ENCODE results near the gene PHAX.
"Not testable (repeated sequence)": the region's sequence is repeated elsewhere in the genome, so short reads cannot be mapped to it uniquely, and the experiment has no call there.

The PHAX gene

DNA sequence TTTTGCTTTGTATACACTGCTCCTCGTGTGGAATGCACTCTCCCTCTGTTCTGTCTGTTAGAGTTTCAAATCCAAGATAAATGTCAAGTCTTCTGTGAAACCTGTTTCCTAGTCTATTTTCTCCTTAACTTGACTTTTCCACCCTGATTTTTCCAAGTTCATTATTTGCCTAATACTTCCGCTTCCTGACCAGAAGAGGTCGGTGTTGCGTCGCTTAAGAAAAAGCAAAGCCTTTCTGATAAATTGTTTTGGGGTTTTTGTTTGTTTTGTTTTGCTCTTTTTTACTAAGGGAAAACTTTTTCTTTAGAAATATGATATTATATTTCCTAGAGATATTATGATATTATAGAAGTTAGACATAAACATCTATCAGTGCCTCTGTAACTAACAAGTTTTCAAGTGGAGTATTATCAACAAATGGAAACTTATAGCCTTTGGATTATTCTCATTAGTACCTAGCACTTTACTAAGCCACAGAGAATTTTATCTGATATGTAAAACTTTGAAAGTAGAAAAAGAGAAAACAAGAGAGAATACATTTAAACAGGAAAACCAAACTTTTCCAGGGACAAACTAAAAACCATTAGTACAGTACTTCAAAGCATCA lies 55.8 kb downstream of the PHAX start:
- no peak for DNase-seq (ENCODE audit: low read depth in 2 of 2)

DNA sequence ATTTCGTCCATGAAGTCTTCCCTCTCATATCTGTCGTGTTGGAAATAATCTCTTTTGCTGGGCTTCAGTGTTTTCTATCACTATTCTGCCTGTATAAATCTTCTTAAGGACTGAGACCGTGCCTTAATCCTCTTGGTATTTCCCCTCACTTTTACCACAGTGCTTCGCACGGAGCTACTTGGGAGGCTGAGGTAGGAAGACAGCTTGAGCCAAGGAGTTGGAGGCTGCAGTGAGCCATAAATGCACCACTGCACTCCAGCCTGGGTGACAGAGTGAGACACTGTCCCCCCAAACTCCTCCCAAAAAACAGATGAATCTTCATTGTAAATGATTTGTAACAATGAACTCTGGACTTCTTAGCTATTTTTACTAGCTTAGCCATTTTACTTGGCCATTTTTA lies 57.8 kb downstream of the PHAX start:
- DNase-seq (ENCODE audit: low read depth in 2 of 2), result no peak

DNA sequence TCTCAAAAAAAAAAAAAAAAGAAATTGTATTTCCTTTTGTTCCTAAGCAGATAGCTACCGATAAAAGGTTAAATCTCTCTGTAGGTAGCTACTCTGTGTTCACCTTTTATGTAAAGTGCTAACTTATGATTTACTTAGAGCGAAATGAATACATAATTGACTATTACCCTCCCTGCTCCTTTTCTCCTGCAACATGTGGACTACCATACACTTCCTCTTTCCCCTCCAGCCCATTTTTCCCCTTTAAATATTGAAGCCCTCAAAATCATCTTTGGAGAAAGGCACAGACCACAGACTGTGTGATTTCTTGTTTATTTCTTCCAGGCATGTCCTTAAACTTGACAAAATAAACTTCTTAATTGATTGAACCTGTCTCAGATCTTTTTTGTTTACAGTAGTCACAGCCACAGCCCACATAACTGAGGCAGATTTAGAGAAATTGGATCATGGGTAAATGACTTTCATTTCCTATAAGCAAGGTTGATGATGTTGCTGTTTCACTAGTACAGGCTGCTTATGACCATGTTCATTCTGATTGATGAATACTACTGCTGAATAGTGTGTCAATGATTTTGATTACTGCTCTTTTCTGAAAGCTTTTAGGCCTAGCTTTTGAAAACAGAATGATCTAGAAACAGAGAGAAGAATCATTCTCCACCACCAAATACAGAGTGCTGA lies 59.2 kb downstream of the PHAX start:
- no peak for DNase-seq (ENCODE audit: low read depth in 2 of 2)

DNA sequence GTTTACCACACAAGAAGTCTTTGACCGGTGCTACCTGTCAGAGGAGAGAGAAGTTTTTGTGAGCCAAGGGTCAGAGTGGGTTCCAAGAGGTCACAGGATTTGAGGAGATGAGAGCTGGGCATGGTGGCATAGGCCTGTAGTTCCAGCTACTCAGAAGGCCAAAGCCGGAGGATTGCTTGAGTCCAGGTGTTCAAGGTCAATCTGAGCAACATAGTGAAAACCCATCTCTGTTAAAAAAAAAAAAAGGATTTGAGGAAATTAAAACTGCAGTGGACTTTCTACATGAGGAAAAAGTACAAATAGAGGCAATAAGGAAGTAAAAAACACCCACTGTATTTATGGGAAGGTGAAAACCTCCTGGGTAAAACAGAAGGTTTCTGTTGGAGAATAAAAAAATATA lies 63.8 kb downstream of the PHAX start:
- DNase-seq (ENCODE audit: low read depth in 2 of 2), result no peak

DNA sequence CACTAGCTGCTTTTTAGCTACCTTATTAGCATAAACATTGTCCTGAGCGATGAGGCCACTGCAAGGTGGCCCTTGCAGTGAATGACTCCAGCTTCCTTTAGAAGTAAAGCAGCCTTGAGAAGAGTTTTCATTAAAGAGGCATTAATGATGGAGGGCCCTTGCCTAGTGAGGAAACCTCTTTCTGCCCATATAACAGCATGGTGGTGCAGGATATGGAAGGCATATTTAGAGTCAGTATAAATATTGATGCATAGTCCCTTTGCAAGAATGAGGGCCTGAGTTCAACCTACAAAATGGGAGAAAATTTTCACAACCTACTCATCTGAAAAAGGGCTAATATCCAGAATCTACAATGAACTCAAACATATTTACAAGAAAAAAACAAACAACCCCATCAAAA lies 69.4 kb downstream of the PHAX start:
- not testable (repeated sequence) for DNase-seq (ENCODE audit: low read depth in 2 of 2)

DNA sequence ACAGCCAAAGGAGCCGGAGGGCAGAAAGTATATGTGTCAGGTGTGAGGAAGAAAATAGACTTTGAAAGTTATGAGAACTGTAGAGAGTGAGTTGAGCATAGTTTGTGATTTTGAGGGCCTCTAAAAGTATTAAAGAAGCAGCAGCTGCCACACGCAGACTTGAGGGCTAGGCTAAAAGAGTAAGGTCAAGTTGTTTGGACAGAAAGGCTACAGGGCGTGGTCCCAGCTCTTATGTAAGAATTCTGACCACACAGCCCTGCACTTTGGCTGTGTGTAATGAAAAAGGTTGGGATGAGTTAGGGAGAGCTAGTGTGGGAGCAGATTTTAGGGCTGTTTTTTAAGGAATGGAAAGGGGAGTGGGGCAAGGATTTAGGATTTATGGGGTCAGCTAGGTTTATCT lies 70.9 kb downstream of the PHAX start:
- not testable (repeated sequence) for DNase-seq (ENCODE audit: low read depth in 2 of 2)

DNA sequence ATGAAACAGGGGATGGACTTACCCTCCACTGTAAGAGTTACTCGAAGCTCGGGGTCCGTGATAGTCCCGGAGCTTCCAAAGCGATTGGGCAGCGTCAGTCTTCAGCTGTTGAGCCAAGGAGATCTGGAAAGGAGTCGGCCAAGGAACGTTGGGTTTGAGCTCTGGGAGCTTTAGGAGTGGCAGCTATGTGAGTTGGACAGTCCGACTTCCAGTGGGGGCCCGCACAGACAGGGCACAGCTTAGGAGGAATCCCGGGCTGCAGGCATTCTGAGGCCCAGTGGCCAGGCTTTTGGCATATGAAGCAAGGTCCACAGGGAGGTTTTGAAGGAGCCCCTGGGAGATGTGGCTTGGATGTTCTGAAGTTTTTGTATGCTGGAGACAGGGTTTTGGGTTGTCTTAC lies 72.7 kb downstream of the PHAX start:
- no peak for DNase-seq (ENCODE audit: low read depth in 2 of 2)

DNA sequence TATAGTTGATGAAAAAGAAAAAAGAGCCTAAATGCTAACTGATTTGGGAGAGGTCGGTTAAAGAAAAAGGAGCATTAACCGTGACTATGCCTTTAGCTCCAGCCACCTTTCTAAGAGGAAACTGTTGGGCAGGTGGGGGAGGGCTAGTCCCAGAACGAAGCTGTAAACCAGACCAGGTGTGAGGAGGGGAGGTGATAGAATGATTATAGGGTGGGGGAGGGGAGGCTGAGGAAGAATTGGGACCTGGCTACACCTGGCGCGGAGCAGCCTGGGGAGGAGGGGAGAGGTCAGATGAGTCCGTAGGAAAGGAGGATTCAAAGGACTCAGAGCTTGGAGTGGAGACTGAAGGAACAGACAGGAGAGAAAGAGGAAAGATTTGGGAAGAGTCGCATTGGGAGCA lies 73.4 kb downstream of the PHAX start:
- DNase-seq (ENCODE audit: low read depth in 2 of 2), result no peak

DNA sequence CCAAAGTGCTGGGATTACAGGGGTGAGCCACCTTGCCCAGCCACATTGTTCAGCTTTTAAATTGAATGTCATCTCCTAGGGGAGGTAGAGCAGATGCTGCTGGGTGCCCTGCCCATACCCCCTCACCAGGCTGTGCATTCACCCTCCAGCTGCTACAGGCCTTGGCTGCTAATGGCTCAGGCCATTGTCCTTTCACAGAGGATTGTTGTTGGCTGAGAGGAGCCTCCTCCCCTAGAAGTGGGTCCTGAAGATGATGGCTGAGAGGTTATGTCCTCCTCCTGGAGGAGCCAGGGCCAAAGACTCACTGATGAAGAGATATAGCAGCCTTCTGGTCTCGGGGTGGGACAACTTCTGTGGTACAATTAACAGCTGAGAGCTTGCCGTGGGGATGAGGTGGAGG lies 74.6 kb downstream of the PHAX start:
- no peak for DNase-seq (ENCODE audit: low read depth in 2 of 2)

DNA sequence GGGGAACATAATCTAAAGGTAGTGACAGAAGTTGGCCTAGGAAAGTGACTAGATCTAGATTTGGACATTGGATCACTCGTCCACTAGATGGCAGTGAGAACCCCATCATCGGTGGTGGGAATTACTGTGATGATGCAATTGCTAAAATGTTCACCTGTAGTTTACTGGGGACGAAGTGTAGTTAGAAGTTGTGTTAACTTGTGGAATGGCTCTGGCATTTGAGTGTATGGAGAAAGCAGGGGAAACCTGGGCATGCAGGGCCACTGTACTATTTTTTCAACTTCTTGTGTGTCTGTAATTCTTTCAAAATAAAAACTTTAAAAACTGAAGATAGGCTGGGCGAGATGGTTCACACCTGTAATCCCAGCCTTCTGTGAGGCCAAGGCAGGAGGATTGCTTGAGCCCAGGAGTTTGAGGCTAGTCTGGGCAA lies 75.5 kb downstream of the PHAX start:
- peak; percentile 39 to 41 for DNase-seq (ENCODE audit: low read depth in 2 of 2)
